K562 (cell line): ENCODE data around the gene IFRD1. TPM values are rescaled to one million over a fixed set of nuclear protein-coding genes. Genes with fewer than 3 reads are reported as not detected.

Experiments used
- ATAC-seq: fragments of 200-7000 bp; cut with Tn5 transposase; 3 replicates; pipeline ENCODE4 v1.9.1; 2020; ENCODE audit warnings: moderate library complexity
- BruUV-seq: library from RNA; stranded (reverse); fragments of 400-500 nt; replicated peaks from 2 replicates; lab custom pipeline; 2021; lab: Mats Ljungman, UMichigan
- CTCF ChIA-PET: fragments of 300-600 bp; formaldehyde crosslinking; extraction: SDS; loops from one replicate; lab custom pipeline; 2021; ENCODE audit warnings: low intra/inter-chr PET ratio; lab: Yijun Ruan, JAX
- POLR2A ChIA-PET: fragments of 300-600, 350-650 bp; sonication (Branson Sonifier 250); formaldehyde crosslinking; extraction: SDS; loops from one replicate; lab custom pipeline; 2021; ENCODE audit warnings: antibody characterized with exemption, inconsistent platforms; lab: Yijun Ruan, JAX
- DNase-seq, 4 experiments: peaks; one replicate each; pipeline versions ENCODE4 v3.0.0 to v3.0.0-alpha.2; 2011 to 2018; ENCODE audit warnings: low spot score in 3 of 4, mixed read lengths in 3 of 4; ENCODE audit errors: extremely low read depth in 1 of 4
- FAIRE-seq: peaks from 2 replicates; lab custom pipeline; 2011; peaks lifted over from hg19 to GRCh38; lab: Jason Lieb, UNC
- H2AFZ ChIP-seq: 2 replicates; pipeline ENCODE4 v1.6.0; 2011; ENCODE audit warnings: low read depth, low read length, control low read depth, inconsistent platforms
- H3K27ac ChIP-seq: fragments of 200-600 bp; 3 replicates; pipeline ENCODE4 v1.8.0; 2011; ENCODE audit warnings: low read depth, mild to moderate bottlenecking, control low read depth, inconsistent platforms, low read length, moderate library complexity, mixed read lengths; ENCODE audit errors: extremely low read depth
- H3K27me3 ChIP-seq, 2 experiments: fragments of 300-600 bp in 1 of 2; 2 replicates in 1 of 2; 3 replicates in 1 of 2; pipeline versions ENCODE4 v1.6.0 to v1.8.0; 2011; ENCODE audit warnings: inconsistent platforms in 2 of 2, low read length in 2 of 2, mild to moderate bottlenecking in 1 of 2, mixed read lengths in 1 of 2, moderate library complexity in 1 of 2; ENCODE audit not compliant: control insufficient read depth in 2 of 2, insufficient read depth in 2 of 2
- H3K36me3 ChIP-seq: fragments of 300-600 bp; 3 replicates; pipeline ENCODE4 v1.8.0; 2011; ENCODE audit warnings: mild to moderate bottlenecking, low read length, inconsistent platforms; ENCODE audit not compliant: control insufficient read depth, insufficient read depth
- H3K4me1 ChIP-seq, 2 experiments: fragments of 200-600 bp in 1 of 2; replicated peaks in 1 of 2; 2 replicates in 1 of 2; 3 replicates in 1 of 2; pipeline versions ENCODE4 v1.5.1 to v1.8.0; 2011; ENCODE audit warnings: inconsistent platforms in 2 of 2, low read length in 2 of 2, mild to moderate bottlenecking in 1 of 2, mixed read lengths in 1 of 2, moderate library complexity in 1 of 2; ENCODE audit not compliant: control insufficient read depth in 2 of 2, insufficient read depth in 2 of 2
- H3K4me2 ChIP-seq: 2 replicates; pipeline ENCODE4 v1.6.1; 2011; ENCODE audit warnings: low read length, control low read depth, inconsistent platforms, mixed read lengths; ENCODE audit not compliant: insufficient read depth
- H3K4me3 ChIP-seq: fragments of 200-600 bp; sonication (generic), shearing (Covaris generic); 2 replicates; pipeline ENCODE4 v1.5.1; 2016; ENCODE audit warnings: control low read depth, inconsistent platforms
- H3K79me2 ChIP-seq: fragments of 200-600 bp; 3 replicates; pipeline ENCODE4 v1.8.0; 2011; ENCODE audit warnings: low read length, inconsistent platforms; ENCODE audit not compliant: control insufficient read depth, insufficient read depth
- H3K9ac ChIP-seq, 2 experiments: 2 replicates each; pipeline versions ENCODE4 v1.6.0 to v1.6.1; 2011; ENCODE audit warnings: low read depth in 2 of 2, low read length in 2 of 2, control low read depth in 1 of 2, inconsistent platforms in 1 of 2, mild to moderate bottlenecking in 1 of 2, mixed read lengths in 1 of 2; ENCODE audit not compliant: insufficient read depth in 1 of 2
- H3K9me1 ChIP-seq: one replicate; pipeline ENCODE4 v1.6.0; 2011; ENCODE audit warnings: inconsistent platforms, mild to moderate bottlenecking, low read length, moderate library complexity; ENCODE audit not compliant: control insufficient read depth, insufficient read depth
- H3K9me3 ChIP-seq: replicated peaks from 2 replicates; pipeline ENCODE4 v1.5.1; 2011; ENCODE audit warnings: low read depth, low read length, inconsistent platforms; ENCODE audit not compliant: control insufficient read depth, insufficient read depth
- H4K20me1 ChIP-seq: replicated peaks from 2 replicates; pipeline ENCODE4 v1.6.1; 2011; ENCODE audit warnings: low read length, inconsistent platforms, mixed read lengths; ENCODE audit not compliant: control insufficient read depth, insufficient read depth
- CBFB ChIP-seq: sonication (generic); formaldehyde crosslinking; IDR thresholded peaks from 2 replicates; pipeline ENCODE4 v1.4.0; 2020; ENCODE audit warnings: mild to moderate bottlenecking, missing genetic modification reagents
- KDM1A ChIP-seq, 2 experiments: fragments of 450-650 bp; IDR thresholded peaks; 2 replicates each; pipeline ENCODE4 v1.6.1; 2016; ENCODE audit warnings: mild to moderate bottlenecking in 2 of 2
- NCOR1 ChIP-seq: fragments of 450-650 bp; IDR thresholded peaks from 2 replicates; pipeline ENCODE4 v1.6.1; 2016; ENCODE audit warnings: mild to moderate bottlenecking, moderate library complexity
- POLR3A ChIP-seq: IDR thresholded peaks from 2 replicates; pipeline ENCODE4 v1.6.1; 2011; ENCODE audit warnings: borderline replicate concordance, mild to moderate bottlenecking, moderate library complexity; ENCODE audit not compliant: insufficient read length, insufficient read depth; ENCODE audit errors: extremely low read depth
- WGBS: fragments of 100-300 bp; shearing (Covaris generic); methylation state at CpG from one replicate; pipeline ENCODE4 v1.1.6; 2016; ENCODE audit warnings: low coverage, mixed read lengths; ENCODE audit not compliant: insufficient coverage; ENCODE audit errors: missing lambda C conversion rate; 5-methylcytosine and 5-hydroxymethylcytosine counted together
- in situ Hi-C: fragments of 300-500 bp; cut with MboI; formaldehyde crosslinking; loops from 4 replicates; pipeline ENCODE4 v1.15.0; 2018; ENCODE audit warnings: inconsistent platforms, mixed read lengths
- intact Hi-C: fragments of 100-400 bp; cut with micrococcal nuclease; formaldehyde crosslinking; loops from 2 replicates; pipeline ENCODE4 v1.14.2; 2022
- polyA plus RNA-seq, 8 experiments: library from polyadenylated mRNA; depleted of rRNA in 4 of 8; stranded (reverse) in 5 of 8; unstranded in 3 of 8; fragments of >200 nt; fragmentation: Nextera tagmentation in 2 of 8; fragmentation: Illumina TruSeq in 1 of 8; extraction: Ambion mirVana in 2 of 8; extraction: Trizol in 1 of 8; gene quantifications; 2 replicates each; pipeline versions ENCODE4 v1.2.1 to v1.2.3, GENCODE V29; 2011 to 2014; ENCODE audit warnings: inconsistent platforms in 1 of 8, missing spikeins in 1 of 8
- total RNA-seq, 7 experiments: library from RNA; depleted of rRNA in 6 of 7; stranded (reverse); fragments of >200 nt in 6 of 7; fragmentation: Illumina TruSeq in 2 of 7; extraction: Trizol in 2 of 7; gene quantifications; 2 replicates each; pipeline versions ENCODE4 v1.2.1 to v1.2.3, GENCODE V29; 2011 to 2021; ENCODE audit warnings: low replicate concordance in 1 of 7
- TF ChIP-seq, protein P1 (sequence below): fragments of 200-800 bp; sonication (Bioruptor generic); IDR thresholded peaks from 2 replicates; pipeline ENCODE4 v1.6.1; 2017; ENCODE audit warnings: missing genetic modification characterization, missing compliant biosample characterization
- TF ChIP-seq, protein P2 (sequence below), 2 experiments: IDR thresholded peaks; 2 replicates each; pipeline ENCODE4 v1.6.1; 2011; ENCODE audit warnings: borderline replicate concordance in 1 of 2, control low read depth in 1 of 2, low read depth in 1 of 2, low read length in 1 of 2, mild to moderate bottlenecking in 1 of 2, mixed read lengths in 1 of 2, moderate library complexity in 1 of 2; ENCODE audit not compliant: insufficient read depth in 1 of 2, insufficient read length in 1 of 2, poor library complexity in 1 of 2, severe bottlenecking in 1 of 2; ENCODE audit errors: extremely low read depth in 1 of 2
- TF ChIP-seq, protein P3 (sequence below): fragments of 250-450 bp; sonication (Bioruptor Pico); IDR thresholded peaks from 2 replicates; pipeline ENCODE4 v1.5.0; 2021; ENCODE audit warnings: mild to moderate bottlenecking, moderate library complexity

Gene IFRD1
- total and polyA plus RNA-seq, 9 of the 15 experiments (the other 6 are each of a cell fraction or from before 2014, with no cell fraction given): 27.6 to 81.8 (median 68.1) TPM

DNA sequence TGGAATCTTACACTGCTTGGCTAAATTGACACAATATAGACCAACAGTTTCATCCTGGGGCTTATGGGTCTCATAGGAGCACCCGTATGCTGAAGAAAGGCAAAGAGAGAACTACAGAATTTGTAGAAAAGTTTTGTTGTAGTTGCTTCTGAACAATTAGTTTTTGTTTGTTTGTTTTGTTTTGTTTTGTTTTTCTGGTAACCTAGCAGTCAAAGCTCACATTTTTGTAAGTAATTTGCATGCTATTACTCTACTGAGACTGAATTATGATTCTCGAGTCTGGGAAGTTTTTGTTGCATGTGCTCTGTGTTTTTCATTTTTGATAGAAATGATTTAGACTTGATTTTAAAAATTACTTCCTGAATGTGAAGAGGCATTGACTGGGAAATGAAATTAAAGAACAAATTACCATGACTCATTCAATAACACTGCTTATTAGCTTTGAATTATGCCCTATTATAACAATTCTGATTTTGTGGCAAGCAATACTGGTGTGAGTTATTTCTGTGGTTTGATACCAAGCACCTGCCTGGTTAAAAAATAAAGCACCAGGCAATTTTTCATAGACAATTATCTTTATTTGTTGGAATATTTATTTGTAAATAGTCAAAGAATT, 31.0 kb downstream of the IFRD1 start:
- Histone ChIP-seq H3K79me2 (no peaks in the 10 kb centered on the region), H3K4me1 (peaks cover 4 to 24% of the 10 kb centered on the region in 2 experiments; a peak in 3 of 5 replicates), H4K20me1 (0 out of 2 replicates have a peak, but pooled peaks cover 5% of the 10 kb centered on the region), H3K27me3 (no peaks in the 10 kb centered on the region), H3K27ac (no peak overlapping the region), H3K9me3 (no peaks in the 10 kb centered on the region), H3K9ac (no peak overlapping the region), H3K4me2 (no peak overlapping the region), H3K36me3 (peaks cover 6% of the 10 kb centered on the region; the same call in 2 of the 3 replicates), H3K9me1 (no peaks in the 10 kb centered on the region), H3K4me3 (no peak overlapping the region), H2AFZ (no peak overlapping the region)
- DNase-seq (no peak), FAIRE-seq (no peak), ATAC-seq (no peak)
- intact Hi-C loops: loop anchor here (2.0 kb wide), 1 partner anchor 418 kb away; no protein-coding TSS in a partner anchor
- TF ChIP-seq, protein P1, sequence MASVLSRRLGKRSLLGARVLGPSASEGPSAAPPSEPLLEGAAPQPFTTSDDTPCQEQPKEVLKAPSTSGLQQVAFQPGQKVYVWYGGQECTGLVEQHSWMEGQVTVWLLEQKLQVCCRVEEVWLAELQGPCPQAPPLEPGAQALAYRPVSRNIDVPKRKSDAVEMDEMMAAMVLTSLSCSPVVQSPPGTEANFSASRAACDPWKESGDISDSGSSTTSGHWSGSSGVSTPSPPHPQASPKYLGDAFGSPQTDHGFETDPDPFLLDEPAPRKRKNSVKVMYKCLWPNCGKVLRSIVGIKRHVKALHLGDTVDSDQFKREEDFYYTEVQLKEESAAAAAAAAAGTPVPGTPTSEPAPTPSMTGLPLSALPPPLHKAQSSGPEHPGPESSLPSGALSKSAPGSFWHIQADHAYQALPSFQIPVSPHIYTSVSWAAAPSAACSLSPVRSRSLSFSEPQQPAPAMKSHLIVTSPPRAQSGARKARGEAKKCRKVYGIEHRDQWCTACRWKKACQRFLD (CRISPR knock-in tag): 0 out of 2 replicates have a peak, but pooled peaks have one; percentile 18
- TF ChIP-seq NCOR1 (no peak), CBFB (no peak), KDM1A (IDR thresholded peaks at IDR 0.05) (no peak), POLR3A (no peak)
- TF ChIP-seq, protein P2, sequence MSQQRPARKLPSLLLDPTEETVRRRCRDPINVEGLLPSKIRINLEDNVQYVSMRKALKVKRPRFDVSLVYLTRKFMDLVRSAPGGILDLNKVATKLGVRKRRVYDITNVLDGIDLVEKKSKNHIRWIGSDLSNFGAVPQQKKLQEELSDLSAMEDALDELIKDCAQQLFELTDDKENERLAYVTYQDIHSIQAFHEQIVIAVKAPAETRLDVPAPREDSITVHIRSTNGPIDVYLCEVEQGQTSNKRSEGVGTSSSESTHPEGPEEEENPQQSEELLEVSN (IDR thresholded peaks at IDR 0.05; ENCODE audit: borderline replicate concordance in 1 of 2, extremely low read depth in 1 of 2, insufficient read depth in 1 of 2, insufficient read length in 1 of 2, low read depth in 1 of 2, low read length in 1 of 2, poor library complexity in 1 of 2, severe bottlenecking in 1 of 2): no peak
- TF ChIP-seq, protein P3, sequence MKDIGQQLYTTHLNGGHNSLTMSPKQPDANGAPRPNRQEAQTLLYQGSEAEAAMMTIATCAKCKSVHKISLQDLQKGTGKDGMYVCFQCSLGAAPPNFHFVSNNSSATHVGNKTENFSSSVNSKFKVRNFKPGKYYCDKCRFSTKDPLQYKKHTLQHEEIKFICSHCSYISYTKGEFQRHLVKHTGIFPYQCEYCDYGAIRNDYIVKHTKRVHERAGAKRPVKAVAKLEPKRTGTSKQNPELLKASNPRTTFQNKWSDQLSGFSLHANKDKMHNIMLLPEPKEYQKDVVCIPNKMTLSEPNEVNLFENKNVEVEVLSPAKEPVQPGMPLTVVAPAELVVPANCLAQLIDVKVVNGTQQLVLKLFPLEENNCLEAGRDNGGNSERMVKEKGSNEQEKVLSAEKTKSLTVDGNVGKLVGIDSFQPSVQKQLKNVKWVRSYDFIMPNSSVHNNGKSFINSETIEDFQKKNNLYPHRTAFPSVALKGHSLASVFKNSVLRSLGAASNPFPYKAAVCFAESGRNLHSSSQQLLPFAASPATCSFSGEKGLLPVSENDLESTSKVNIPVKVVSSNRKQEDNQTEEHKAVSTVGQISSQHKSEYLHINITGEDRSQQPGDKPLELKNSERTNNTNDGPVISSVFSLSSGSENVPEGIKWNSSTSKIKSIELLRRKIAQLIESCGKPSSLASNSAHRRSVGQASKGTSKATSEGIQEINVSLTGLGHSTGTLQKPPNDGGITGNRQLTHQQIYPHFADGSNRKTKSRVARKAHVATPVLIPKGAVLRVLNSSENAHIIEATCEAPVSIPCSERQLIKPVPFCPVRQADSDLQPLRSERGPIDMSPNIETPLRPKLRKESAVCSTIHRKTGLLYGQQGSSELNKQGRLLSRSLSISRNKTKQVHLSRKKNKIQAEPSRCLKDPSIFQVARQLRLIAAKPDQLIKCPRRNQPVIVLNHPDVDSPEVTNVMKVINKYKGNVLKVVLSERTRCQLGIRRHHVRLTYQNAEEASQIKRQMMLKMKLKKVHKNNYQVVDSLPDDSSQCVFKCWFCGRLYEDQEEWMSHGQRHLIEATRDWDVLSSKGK (CRISPR knock-in tag): no peak
- CTCF ChIA-PET: interaction anchor here (0.6 to 1.2 kb wide), 3 partner anchors 50 to 740 kb away, joined by 3 read pairs; no protein-coding TSS in a partner anchor
- 57% methylated on average over 2 of the region's 2 CpGs for WGBS
- POLR2A ChIA-PET: interaction anchor here (0.7 to 2.1 kb wide), 5 partner anchors 9 to 57 kb away, joined by 3 to 14 read pairs (median 4); partner anchors contain the start of gene IFRD1
- in situ Hi-C loops: no loop called here
- no TSS peak for BruUV-seq
